Astrocyte (in vitro differentiated cells and primary cell): ENCODE data around the gene MYPN.

Experiments used
- CTCF ChIP-seq: IDR thresholded peaks from 2 replicates; pipeline ENCODE4 v1.5.1; 2011; ENCODE audit warnings: low read depth, mild to moderate bottlenecking, inconsistent platforms, low read length, moderate library complexity; ENCODE audit not compliant: insufficient read depth
- EZH2 ChIP-seq: IDR thresholded peaks from 2 replicates; pipeline ENCODE4 v1.6.1; 2012; ENCODE audit warnings: mild to moderate bottlenecking, low read length, inconsistent platforms; ENCODE audit not compliant: insufficient read depth

- TF ChIP-seq EZH2 (no peak), CTCF (no peak)
Observed at GRCh38 chr10:68081916-68082315, 27.4 kb upstream of the MYPN start.
